AG10803 (cell line): ENCODE data around the gene FCSK.

Experiments
- DNase-seq: peaks from one replicate; pipeline ENCODE4 v3.0.0; 2010; ENCODE audit warnings: low read depth
- H3K4me3 ChIP-seq: 2 replicates; pipeline ENCODE4 v1.5.1; 2011; ENCODE audit warnings: mild to moderate bottlenecking, low read length, control low read depth
- TF ChIP-seq, protein P1 (sequence below): conservative IDR thresholded peaks from 2 replicates; pipeline ENCODE4 v1.5.1; 2011; ENCODE audit warnings: mild to moderate bottlenecking, low read length, control low read depth, inconsistent platforms

Gene FCSK

GRCh38 chr16:70453117-70453891, 1.1 kb upstream of the FCSK start:
- peak overlapping the region; percentile 81 for H3K4me3 ChIP-seq
- TF ChIP-seq, protein P1, sequence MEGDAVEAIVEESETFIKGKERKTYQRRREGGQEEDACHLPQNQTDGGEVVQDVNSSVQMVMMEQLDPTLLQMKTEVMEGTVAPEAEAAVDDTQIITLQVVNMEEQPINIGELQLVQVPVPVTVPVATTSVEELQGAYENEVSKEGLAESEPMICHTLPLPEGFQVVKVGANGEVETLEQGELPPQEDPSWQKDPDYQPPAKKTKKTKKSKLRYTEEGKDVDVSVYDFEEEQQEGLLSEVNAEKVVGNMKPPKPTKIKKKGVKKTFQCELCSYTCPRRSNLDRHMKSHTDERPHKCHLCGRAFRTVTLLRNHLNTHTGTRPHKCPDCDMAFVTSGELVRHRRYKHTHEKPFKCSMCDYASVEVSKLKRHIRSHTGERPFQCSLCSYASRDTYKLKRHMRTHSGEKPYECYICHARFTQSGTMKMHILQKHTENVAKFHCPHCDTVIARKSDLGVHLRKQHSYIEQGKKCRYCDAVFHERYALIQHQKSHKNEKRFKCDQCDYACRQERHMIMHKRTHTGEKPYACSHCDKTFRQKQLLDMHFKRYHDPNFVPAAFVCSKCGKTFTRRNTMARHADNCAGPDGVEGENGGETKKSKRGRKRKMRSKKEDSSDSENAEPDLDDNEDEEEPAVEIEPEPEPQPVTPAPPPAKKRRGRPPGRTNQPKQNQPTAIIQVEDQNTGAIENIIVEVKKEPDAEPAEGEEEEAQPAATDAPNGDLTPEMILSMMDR = no peak
- no peak for DNase-seq

DNA sequence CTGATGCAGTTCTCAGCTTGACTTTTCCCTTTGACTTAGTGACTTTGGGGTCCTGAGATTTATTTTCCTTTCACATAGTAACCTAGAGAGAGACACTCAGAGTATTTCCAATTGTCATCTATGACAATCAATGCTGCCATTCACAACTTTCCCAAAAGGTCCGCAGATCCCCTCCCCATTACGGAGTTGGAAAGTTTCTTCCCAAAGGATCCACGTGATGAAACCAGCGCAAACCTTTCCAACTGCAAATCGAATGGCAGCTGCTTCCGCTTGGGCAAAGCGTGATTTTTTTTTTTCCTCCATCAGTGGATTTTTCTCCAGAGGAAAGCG, 538 bp upstream of the FCSK start:
- TF ChIP-seq, protein P1 = no peak
- peak; percentile 30 for DNase-seq
- peak overlapping the region; percentile 81 for H3K4me3 ChIP-seq

DNA sequence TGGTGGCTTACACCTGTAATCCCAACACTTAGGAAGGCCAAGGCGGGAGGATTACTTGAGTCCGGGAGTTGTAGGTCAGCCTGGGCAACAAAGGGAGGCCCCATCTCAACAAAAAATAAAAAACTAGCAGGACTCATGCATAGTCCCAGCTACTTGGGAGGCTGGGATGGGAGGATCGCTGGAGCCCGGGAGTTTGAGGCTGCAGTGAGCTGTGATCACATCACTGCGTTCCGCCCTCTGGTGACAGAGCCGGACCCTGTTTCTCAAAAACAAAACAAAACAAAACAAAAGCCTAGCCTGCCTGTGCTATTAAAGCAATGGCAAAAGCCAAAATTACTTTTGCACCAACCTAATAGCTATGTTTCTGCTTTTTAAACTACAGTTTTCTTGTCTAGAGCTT, 1.5 kb downstream of the FCSK start:
- no peak overlapping the region for H3K4me3 ChIP-seq
- TF ChIP-seq, protein P1 = no peak
- DNase-seq = no peak

GRCh38 chr16:70457446-70458166, 3.2 kb downstream of the FCSK start:
- TF ChIP-seq, protein P1 = no peak
- H3K4me3 ChIP-seq = no peak overlapping the region
- DNase-seq = no peak

- DNase-seq = no peak
- H3K4me3 ChIP-seq = no peak overlapping the region
These were observed 6.4 kb downstream of the FCSK start for GRCh38 chr16:70460737-70461261.

DNA sequence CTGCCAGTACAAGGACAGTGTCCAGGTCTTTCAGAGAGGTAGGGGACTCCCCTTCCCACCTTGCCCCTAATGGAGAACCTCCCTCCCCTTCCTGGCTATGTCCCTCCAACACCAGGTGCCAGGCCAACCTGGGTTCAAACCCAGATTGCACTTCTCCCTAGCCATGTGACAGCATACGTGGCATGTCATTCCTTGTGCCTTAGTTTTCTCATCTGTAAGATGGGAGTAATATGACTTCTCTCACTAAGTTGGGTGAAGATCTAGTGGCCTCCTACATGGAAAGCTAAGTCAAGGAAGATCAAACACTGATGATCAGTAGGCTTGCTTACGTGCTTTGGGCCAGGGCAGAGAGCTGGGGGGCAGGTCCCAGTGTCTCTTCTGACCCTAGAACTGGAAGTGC, 8.8 kb downstream of the FCSK start:
- TF ChIP-seq, protein P1 = no peak
- DNase-seq = no peak
- no peak overlapping the region for H3K4me3 ChIP-seq

More at GRCh38 chr16:70460737-70461261, 6.4 kb downstream of the FCSK start:
- TF ChIP-seq, protein P1 = no peak
